ENCODE results near the gene ZCCHC14. TPM values are rescaled to one million over a fixed set of nuclear protein-coding genes. Genes with fewer than 3 reads are reported as not detected.

The ZCCHC14 gene
- total and polyA plus RNA-seq, 11 donors = 6.4 to 18.4 (median 16.1) TPM

DNA sequence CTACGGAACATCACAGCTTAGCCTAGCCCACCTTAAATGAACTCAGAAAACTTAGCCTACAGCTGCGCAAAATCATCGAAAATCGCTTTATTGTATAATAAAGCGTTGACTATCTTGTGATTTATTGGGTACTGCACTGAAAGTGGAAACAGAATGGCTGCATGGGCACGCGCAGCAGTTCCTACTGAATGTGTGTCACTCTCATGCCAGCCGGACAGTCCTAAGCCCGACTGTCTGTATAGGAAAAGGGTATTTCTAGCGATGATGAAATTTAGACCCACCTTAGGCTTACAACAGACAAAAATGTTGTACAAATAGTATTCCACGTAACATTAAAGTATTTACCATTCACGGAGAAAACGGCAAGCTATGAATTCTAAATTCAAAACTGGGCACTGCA lies 118.5 kb downstream of the ZCCHC14 start:
- Histone ChIP-seq H3K4me1 (peaks cover 4 to 88% (median 51%) of the 10 kb centered on the region in 12 donors), H3K27ac (no peak overlapping the region), H3K9me3 (no peaks in the 10 kb centered on the region), H3K36me3 (peaks cover 0 to 15% (median 0%) of the 10 kb centered on the region in 9 donors), H3K4me3 (no peak overlapping the region), H3K27me3 (peaks cover 0 to 29% (median 0%) of the 10 kb centered on the region in 9 donors)
- 92 to 95% (median 94%) methylated on average over 13 of the region's 13 CpGs for WGBS, 4 donors
- peak in 2 of 5 donors; percentile 4 to 7 for DNase-seq
- TF ChIP-seq, protein P1, sequence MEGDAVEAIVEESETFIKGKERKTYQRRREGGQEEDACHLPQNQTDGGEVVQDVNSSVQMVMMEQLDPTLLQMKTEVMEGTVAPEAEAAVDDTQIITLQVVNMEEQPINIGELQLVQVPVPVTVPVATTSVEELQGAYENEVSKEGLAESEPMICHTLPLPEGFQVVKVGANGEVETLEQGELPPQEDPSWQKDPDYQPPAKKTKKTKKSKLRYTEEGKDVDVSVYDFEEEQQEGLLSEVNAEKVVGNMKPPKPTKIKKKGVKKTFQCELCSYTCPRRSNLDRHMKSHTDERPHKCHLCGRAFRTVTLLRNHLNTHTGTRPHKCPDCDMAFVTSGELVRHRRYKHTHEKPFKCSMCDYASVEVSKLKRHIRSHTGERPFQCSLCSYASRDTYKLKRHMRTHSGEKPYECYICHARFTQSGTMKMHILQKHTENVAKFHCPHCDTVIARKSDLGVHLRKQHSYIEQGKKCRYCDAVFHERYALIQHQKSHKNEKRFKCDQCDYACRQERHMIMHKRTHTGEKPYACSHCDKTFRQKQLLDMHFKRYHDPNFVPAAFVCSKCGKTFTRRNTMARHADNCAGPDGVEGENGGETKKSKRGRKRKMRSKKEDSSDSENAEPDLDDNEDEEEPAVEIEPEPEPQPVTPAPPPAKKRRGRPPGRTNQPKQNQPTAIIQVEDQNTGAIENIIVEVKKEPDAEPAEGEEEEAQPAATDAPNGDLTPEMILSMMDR (IDR thresholded peaks at IDR 0.05) = no peak
- TF ChIP-seq POLR2A (IDR thresholded peaks at IDR 0.05) = no peak
- no peak for ATAC-seq
- intact Hi-C loops (cut with DNase I) = no loop called here

DNA sequence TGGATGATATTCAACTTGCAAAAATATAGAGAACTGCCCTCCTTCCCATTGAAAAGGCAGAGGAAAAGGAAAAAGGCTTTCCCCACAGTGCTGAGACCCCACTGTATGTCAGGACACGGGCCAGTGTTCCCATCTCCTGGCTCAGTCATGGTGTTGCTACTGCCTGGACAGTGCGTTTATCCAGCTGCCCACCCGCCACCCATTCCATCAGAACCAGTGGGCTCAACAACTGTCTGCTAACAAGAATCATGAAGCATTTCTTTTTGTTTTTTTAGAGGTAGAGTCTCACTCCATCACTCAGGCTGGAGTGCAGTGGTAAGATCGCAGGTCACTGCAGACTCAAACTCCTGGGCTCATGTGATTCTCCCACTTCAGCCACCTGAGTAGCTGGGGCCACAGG lies 120.5 kb downstream of the ZCCHC14 start:
- Histone ChIP-seq H3K4me3 (no peak overlapping the region), H3K4me1 (peaks cover 7 to 93% (median 68%) of the 10 kb centered on the region in 12 donors), H3K9me3 (no peaks in the 10 kb centered on the region), H3K27ac (peak overlapping the region in 1 of 12 donors; percentile 60), H3K27me3 (peaks cover 0 to 32% (median 0%) of the 10 kb centered on the region in 9 donors), H3K36me3 (peaks cover 0 to 14% (median 0%) of the 10 kb centered on the region in 9 donors)
- no peak for ATAC-seq
- TF ChIP-seq, protein P1 (IDR thresholded peaks at IDR 0.05) = no peak
- no peak for TF ChIP-seq POLR2A (IDR thresholded peaks at IDR 0.05)
- intact Hi-C loops (cut with DNase I) = no loop called here
- WGBS, 4 donors = 94 to 98% (median 94%) methylated on average over 4 of the region's 4 CpGs
- peak in 2 of 5 donors; percentile 4 for DNase-seq

DNA sequence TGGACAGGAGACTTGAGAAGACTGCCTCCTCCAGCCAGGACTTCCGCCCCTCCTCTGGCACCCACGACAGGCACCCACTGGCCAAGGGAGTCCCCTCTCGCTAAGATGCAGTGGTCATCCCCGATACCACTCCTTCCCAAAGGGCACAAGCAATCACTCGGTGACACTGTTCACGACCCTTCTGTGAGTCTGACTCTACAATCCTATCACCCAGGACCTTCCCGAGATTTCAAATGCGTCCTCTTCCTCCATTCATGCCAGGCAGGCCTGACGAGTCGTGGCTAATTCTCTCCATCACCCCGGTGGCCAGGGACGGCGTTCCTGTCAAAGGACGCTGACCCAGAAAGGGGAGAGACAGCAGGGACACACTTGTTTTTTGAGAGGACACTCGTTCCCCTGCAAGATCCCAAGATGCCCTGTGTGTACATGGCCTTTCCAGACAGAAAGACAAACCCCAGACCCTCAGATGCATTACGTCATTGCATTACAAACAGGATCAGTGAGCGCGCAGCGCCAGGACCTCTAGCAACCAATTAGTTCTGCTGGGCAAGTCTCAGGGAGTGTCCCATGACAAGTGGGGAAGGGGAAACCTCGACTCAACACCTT lies 121.5 kb downstream of the ZCCHC14 start:
- Histone ChIP-seq H3K36me3 (peaks cover 0 to 16% (median 0%) of the 10 kb centered on the region in 9 donors), H3K27me3 (peaks cover 0 to 38% (median 0%) of the 10 kb centered on the region in 9 donors), H3K4me1 (peaks cover 7 to 93% (median 64%) of the 10 kb centered on the region in 12 donors), H3K9me3 (no peaks in the 10 kb centered on the region), H3K27ac (peak overlapping the region in 9 of 12 donors; percentile 3 to 74 (median 33)), H3K4me3 (no peak overlapping the region)
- WGBS, 4 donors = 55 to 61% (median 58%) methylated on average over 20 of the region's 20 CpGs
- DNase-seq = peak in 2 of 5 donors; percentile 36 to 49
- ATAC-seq = peak; percentile 27 to 56 (median 48)
- TF ChIP-seq, protein P1 (IDR thresholded peaks at IDR 0.05) = no peak
- no peak for TF ChIP-seq POLR2A (IDR thresholded peaks at IDR 0.05)
- intact Hi-C loops (cut with DNase I) = no loop called here
